Fibroblast of skin of abdomen (primary cell): Measurements from ENCODE around the gene CKAP2L.
"Not testable (repeated sequence)": the region's sequence is repeated elsewhere in the genome, so short reads cannot be mapped to it uniquely, and the experiment has no call there.

ENCODE experiments used
- DNase-seq: peaks from one replicate; pipeline ENCODE4 v3.0.0-alpha.2; 2013

CKAP2L gene

GRCh38 chr2:112706947-112707346 lies 57.5 kb downstream of the CKAP2L start:
- DNase-seq: not testable (repeated sequence)

DNA sequence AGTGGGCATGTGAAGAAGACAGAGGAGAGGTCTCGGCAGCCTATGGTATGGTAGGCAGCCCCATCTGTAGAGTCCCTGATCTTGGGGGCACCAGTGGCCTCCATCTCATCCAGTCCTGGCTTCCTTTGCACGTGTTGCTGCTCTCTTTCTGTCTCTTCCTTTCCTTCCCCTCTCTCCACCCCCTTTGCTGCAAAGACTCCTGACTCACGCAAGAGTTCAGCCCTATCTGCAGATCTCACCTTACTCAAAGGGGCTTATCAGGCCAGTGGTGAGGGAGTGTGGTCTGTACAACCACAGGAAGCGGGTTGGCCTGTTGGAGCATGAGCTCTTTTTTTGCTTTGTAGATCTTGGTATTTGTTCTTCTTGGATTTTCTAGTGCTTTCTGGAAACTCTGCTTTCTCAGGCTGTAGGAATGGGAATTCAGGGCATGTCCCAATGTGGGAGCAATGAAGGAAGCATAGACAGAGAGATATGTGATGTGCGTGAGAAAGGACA lies 58.2 kb downstream of the CKAP2L start:
- DNase-seq: peak; percentile 35

GRCh38 chr2:112705575-112705974 lies 58.8 kb downstream of the CKAP2L start:
- no peak for DNase-seq

DNA sequence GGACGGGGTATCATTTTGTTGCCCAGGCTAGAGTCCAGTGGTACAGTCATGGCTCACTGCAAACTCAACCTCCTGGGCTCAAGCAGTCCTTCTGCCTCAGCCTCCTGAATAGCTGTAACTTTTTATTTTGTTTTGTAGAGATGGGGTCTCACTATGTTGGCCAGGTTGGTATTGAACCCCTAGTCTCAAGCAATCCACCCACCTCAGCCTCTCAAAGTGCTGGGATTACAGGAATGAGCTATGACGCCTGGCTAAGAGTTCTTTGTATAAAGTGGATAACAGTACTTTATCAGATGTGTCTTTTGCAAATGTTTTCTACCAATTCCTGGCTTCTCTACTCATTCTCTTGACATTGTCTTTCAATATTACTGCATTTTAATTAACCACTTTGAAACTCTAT lies 60.7 kb downstream of the CKAP2L start:
- DNase-seq: no peak

DNA sequence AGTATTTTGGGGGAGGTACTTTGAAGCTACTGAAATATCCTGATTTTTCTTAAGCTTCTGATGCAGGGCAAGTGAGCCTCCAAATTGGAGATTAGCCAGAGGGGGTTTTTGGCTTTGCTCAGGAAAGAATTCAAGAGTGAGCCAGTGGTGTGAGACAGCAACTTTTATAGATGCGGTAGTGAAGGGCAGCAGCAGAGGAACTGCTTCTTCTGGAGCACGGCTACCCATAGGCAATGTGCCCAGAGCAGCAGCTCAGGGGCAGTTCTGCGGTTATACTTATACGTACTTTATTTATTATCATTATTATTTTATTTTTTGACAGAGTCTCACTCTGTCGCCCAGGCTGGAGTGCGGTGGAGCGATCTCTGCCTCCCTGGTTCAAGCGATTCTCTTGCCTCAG lies 63.4 kb downstream of the CKAP2L start:
- DNase-seq: no peak

- DNase-seq: no peak
Measured at GRCh38 chr2:112699984-112700667, 64.3 kb downstream of the CKAP2L start.

- no peak for DNase-seq
Measured at GRCh38 chr2:112698834-112699515, 65.4 kb downstream of the CKAP2L start.

DNA sequence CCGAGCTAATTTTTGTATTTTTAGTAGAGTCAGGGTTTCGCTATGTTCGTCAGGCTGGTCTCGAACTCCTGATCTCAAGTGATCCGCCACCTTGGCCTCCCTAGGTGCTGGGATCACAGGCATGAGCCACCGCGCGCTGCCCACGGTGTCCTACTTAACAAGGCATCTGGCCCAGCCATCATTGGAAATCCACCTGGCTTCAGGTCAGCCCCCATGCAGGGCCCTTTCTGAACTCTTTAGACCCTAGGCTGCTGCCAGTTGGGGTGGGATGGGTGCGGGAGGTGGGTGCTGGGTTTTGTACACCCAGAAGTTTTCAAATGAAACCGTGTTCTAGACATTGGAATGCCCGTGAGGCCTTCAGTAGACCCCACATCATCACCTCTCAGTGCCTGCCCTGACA lies 70.2 kb downstream of the CKAP2L start:
- no peak for DNase-seq

DNA sequence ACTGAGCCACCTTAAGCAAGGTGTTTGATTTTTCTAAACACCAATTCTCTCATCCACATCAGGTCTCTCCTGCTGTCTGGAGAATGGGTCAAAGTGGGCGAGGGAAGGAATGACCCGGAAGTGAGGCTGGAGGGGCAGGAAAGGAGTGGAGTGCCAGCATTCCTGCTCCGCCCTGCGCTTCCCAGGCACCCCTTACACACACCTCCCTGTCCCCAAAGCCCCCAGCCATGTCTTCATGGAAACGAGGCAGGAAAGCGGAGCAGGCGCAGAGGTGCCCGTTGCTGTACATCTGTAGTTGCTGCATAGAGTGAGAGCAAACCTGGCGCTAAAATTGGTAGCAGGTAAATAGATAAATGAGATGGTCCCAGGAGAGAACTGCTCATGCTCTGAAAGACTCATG lies 70.8 kb downstream of the CKAP2L start:
- no peak for DNase-seq

DNA sequence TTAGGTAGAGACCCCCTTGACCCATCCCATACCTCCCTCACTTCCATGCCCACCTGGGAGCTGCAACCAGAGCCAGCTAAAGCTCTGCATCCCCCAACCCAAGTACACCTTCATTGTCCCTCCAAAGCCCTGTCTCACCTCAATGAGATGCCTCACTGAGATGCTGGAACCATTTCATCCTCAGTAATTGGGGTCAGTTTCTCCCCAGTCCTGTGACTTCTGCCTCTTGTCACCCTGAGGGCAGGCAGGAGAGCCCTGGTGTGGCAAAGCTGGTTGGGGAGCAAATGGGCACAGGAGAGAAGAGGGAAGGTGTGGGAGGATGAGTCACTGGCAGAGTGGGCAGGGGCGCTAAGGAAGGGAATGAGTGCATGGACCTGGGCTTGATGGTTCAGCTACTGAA lies 71.5 kb downstream of the CKAP2L start:
- DNase-seq: no peak

DNA sequence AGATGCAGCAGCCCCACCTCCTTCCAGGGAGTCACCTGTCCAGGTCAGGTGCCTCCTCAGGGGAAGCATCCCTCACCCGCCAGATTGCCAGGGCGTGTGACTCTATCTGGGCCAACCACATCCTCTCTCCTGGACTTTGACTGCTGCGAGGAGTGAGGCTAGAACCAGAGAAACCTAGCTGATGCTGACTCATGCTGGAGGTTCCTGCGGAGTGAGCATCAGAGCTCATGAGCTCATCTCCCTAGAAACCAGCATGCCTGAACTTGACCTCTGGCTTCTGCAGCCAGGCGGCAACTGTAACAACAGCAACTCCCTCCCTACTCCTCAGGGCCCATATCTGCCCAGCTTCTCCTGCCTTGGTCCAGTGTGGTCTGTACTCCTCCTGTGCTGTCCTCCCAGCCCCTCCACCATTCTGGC lies 71.9 kb downstream of the CKAP2L start:
- DNase-seq: peak; percentile 83

GRCh38 chr2:112691881-112692281 lies 72.5 kb downstream of the CKAP2L start:
- DNase-seq: no peak

DNA sequence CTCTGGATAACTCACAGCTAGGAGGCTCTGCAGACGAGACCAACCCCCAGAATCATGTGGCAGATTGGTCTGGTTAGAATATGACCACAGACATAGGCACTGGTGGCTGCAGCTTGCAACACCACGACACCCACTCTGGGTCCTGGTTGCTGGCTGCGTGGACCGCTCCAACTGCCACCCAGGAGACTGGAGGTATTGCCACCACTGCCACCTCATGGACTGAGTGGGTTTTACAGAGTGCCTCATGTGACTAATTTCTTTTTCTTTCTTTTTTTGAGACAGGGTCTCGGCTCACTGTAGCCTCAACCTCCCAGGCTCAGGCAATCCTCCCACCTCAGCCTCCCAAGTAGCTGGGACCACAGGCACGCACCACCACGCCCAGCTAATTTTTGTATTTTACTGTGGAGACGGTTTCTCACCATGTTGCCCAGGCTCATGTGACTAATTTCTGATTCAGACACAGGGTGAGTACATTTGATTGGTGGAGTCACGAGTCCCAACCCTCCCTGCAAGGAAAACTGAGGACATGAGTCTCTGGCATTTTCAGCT lies 73.5 kb downstream of the CKAP2L start:
- DNase-seq: peak; percentile 21

DNA sequence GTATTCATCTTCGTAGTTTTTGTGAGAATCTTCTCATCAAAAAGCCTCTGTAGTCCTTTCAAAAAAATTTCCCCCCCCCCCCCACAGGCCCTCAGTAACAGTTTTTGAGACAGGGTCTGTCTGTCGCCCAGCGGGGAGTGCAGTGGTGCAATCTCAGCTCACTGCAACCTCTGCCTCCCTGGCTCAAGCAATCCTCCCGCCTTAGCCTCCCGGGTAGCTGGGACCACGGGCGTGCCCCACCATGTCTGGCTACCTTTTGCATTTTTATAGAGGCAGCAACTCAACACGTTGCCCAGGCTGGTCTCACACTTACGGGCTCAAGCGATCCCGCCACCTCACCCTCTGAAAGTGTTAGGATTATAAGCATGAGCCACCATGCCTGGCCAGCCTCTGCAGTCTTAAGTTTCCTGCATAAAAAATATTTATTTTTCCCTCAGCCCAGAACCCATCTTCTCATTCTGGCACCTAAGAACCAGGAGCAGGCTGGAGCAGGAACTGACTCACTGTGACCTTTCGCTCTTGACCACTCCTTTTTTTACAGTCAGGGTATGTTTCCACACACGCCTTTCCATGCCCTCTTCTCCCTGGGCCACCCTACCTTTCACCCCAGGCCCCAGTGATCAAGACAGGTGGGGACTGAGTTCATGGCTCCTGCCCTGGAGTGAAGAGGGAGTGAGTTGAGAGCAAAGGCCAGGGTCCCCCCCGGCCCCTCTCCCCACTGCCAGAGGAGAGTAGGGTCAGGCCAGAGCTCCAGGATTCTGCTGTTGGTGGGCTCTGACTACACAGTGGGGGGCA lies 76.1 kb downstream of the CKAP2L start:
- DNase-seq: no peak

GRCh38 chr2:112687522-112687921 lies 76.9 kb downstream of the CKAP2L start:
- DNase-seq: no peak
